K562 (cell line): ENCODE measurements around the gene YARS1. TPM values are rescaled to one million over a fixed set of nuclear protein-coding genes. Genes with fewer than 3 reads are reported as not detected.

Experiments used
- CTBP1 ChIP-seq: fragments of 450-650 bp; IDR thresholded peaks from 2 replicates; pipeline ENCODE4 v1.6.1; 2016; ENCODE audit warnings: borderline replicate concordance
- GATA2 ChIP-seq: sonication (generic); formaldehyde crosslinking; IDR thresholded peaks from 2 replicates; pipeline ENCODE4 v1.4.0; 2020; ENCODE audit warnings: mild to moderate bottlenecking, missing genetic modification reagents
- HMG20B ChIP-seq: fragments of 250-450 bp; sonication (Bioruptor Pico); IDR thresholded peaks from 2 replicates; pipeline ENCODE4 v1.5.0; 2021; ENCODE audit warnings: mild to moderate bottlenecking
- IFI16 ChIP-seq: fragments of 250-450 bp; sonication (Bioruptor Pico); IDR thresholded peaks from 2 replicates; pipeline ENCODE4 v2.1.2; 2022; ENCODE audit warnings: mild to moderate bottlenecking, inconsistent platforms
- NELFE ChIP-seq: IDR thresholded peaks from 2 replicates; pipeline ENCODE4 v1.6.1; 2011; ENCODE audit warnings: mild to moderate bottlenecking; ENCODE audit not compliant: insufficient read depth, insufficient read length
- NR2C1 ChIP-seq, 2 experiments: fragments of 450-650 bp; IDR thresholded peaks; 2 replicates each; pipeline ENCODE4 v1.6.1; 2017; ENCODE audit warnings: mild to moderate bottlenecking in 2 of 2, antibody characterized with exemption in 1 of 2, inconsistent platforms in 1 of 2, missing compliant biosample characterization in 1 of 2, missing genetic modification characterization in 1 of 2
- PTTG1 ChIP-seq: fragments of 450-650 bp; IDR thresholded peaks from 2 replicates; pipeline ENCODE4 v1.6.1; 2016; ENCODE audit warnings: low read depth, mild to moderate bottlenecking, missing genetic modification characterization, missing compliant biosample characterization
- RBM22 ChIP-seq: fragments of 200-400 bp; formaldehyde crosslinking; IDR thresholded peaks from 2 replicates; pipeline ENCODE4 v1.6.1; 2018; ENCODE audit warnings: low read length, low read depth; ENCODE audit not compliant: poor library complexity, severe bottlenecking
- SOX6 ChIP-seq: fragments of 450-650 bp; IDR thresholded peaks from 2 replicates; pipeline ENCODE4 v1.6.1; 2014; ENCODE audit warnings: mild to moderate bottlenecking
- SREBF1 ChIP-seq: fragments of 150-350 bp; IDR thresholded peaks from 2 replicates; pipeline ENCODE4 v1.6.1; 2014; ENCODE audit warnings: antibody characterized with exemption, low read depth, low read length, borderline replicate concordance
- ZNF253 ChIP-seq: fragments of 250-450 bp; sonication (Bioruptor Pico); conservative IDR thresholded peaks from 2 replicates; pipeline ENCODE4 v1.6.1; 2021; ENCODE audit warnings: mild to moderate bottlenecking
- ZNF586 ChIP-seq: fragments of 450-650 bp; formaldehyde crosslinking; conservative IDR thresholded peaks from 2 replicates; pipeline ENCODE4 v1.4.0; 2020; ENCODE audit warnings: mild to moderate bottlenecking, moderate library complexity
- polyA plus RNA-seq, 8 experiments: library from polyadenylated mRNA; depleted of rRNA in 4 of 8; stranded (reverse) in 5 of 8; unstranded in 3 of 8; fragments of >200 nt; fragmentation: Nextera tagmentation in 2 of 8; fragmentation: Illumina TruSeq in 1 of 8; extraction: Ambion mirVana in 2 of 8; extraction: Trizol in 1 of 8; gene quantifications; 2 replicates each; pipeline versions ENCODE4 v1.2.1 to v1.2.3, GENCODE V29; 2011 to 2014; ENCODE audit warnings: inconsistent platforms in 1 of 8, missing spikeins in 1 of 8
- total RNA-seq, 7 experiments: library from RNA; depleted of rRNA in 6 of 7; stranded (reverse); fragments of >200 nt in 6 of 7; fragmentation: Illumina TruSeq in 2 of 7; extraction: Trizol in 2 of 7; gene quantifications; 2 replicates each; pipeline versions ENCODE4 v1.2.1 to v1.2.3, GENCODE V29; 2011 to 2021; ENCODE audit warnings: low replicate concordance in 1 of 7
- TF ChIP-seq, protein P1 (sequence below): fragments of 250-450 bp; sonication (Bioruptor Pico); IDR thresholded peaks from 2 replicates; pipeline ENCODE4 v1.9.0; 2021; ENCODE audit warnings: mild to moderate bottlenecking
- TF ChIP-seq, protein P2 (sequence below): fragments of 250-450 bp; sonication (Bioruptor Pico); IDR thresholded peaks from 2 replicates; pipeline ENCODE4 v1.5.1; 2021; ENCODE audit warnings: mild to moderate bottlenecking
- TF ChIP-seq, protein P3 (sequence below): sonication (generic); formaldehyde crosslinking; IDR thresholded peaks from 2 replicates; pipeline ENCODE4 v1.8.0; 2022; ENCODE audit warnings: missing genetic modification reagents, mild to moderate bottlenecking, moderate library complexity, borderline replicate concordance
- TF ChIP-seq, protein P4 (sequence below): fragments of 250-450 bp; sonication (Bioruptor Pico); IDR thresholded peaks from 2 replicates; pipeline ENCODE4 v1.5.0; 2020; ENCODE audit warnings: mild to moderate bottlenecking, borderline replicate concordance
- TF ChIP-seq, protein P5 (sequence below): fragments of 200-800 bp; sonication (Bioruptor generic); IDR thresholded peaks from 2 replicates; pipeline ENCODE4 v1.6.1; 2016; ENCODE audit warnings: missing genetic modification characterization, missing compliant biosample characterization

Gene YARS1
- total and polyA plus RNA-seq, 9 of the 15 experiments (the other 6 are each of a cell fraction or from before 2014, with no cell fraction given): 66.2 to 336 (median 201) TPM

DNA sequence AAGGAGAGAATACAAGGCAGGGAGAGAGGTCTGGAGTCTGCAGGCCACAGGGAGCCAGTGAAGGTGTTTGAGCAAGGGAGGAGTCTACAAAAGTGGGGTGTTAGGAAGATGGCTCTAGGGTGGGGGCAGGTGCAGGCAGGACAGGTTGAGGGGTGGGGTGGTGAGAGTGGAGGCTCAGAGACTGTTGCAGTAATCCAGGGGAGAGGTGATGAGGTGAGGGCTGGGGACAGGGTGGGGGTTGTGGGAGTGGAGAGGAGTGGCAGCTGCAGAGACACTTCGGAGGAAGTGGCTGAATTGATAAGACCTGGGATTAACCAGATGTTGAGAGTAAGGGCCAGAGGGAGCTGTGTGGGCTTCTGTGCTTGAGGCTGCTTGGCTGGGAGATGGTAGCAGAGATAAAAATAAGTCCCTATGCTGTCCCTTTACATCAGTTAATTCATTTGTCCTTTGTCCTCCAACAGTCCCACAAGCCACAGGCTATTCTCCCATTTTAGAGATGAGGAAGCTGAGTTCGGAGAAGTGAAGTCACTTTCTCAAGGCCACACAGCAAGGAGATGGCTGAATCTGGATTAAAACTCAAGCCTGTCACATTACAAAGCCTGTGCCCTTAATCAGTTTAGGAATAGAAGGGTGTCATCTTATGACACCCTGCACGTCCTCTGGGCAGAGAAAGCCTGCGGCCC is 59.8 kb downstream of the YARS1 start (continued):
- TF ChIP-seq ZNF586 (no peak), GATA2 (peak; percentile 94), HMG20B (CRISPR knock-in tag) (no peak), NR2C1 (IDR thresholded peaks at IDR 0.05) (no peak), NR2C1 (tag; IDR thresholded peaks at IDR 0.05) (peak; percentile 34; the same call in 1 of the 2 replicates), RBM22 (no peak), SOX6 (peak; percentile 87), SREBF1 (no peak), NELFE (no peak), PTTG1 (tag) (no peak), CTBP1 (peak; percentile 90), ZNF253 (CRISPR knock-in tag) (no peak), IFI16 (CRISPR knock-in tag) (no peak)
- TF ChIP-seq, protein P1, sequence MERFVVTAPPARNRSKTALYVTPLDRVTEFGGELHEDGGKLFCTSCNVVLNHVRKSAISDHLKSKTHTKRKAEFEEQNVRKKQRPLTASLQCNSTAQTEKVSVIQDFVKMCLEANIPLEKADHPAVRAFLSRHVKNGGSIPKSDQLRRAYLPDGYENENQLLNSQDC (CRISPR knock-in tag): no peak
- TF ChIP-seq, protein P2, sequence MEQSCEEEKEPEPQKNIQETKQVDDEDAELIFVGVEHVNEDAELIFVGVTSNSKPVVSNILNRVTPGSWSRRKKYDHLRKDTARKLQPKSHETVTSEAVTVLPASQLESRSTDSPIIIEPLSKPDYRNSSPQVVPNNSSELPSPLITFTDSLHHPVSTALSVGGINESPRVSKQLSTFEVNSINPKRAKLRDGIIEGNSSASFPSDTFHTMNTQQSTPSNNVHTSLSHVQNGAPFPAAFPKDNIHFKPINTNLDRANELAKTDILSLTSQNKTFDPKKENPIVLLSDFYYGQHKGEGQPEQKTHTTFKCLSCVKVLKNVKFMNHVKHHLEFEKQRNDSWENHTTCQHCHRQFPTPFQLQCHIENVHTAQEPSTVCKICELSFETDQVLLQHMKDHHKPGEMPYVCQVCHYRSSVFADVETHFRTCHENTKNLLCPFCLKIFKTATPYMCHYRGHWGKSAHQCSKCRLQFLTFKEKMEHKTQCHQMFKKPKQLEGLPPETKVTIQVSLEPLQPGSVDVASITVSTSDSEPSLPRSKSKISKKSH (CRISPR knock-in tag): no peak
- TF ChIP-seq, protein P3, sequence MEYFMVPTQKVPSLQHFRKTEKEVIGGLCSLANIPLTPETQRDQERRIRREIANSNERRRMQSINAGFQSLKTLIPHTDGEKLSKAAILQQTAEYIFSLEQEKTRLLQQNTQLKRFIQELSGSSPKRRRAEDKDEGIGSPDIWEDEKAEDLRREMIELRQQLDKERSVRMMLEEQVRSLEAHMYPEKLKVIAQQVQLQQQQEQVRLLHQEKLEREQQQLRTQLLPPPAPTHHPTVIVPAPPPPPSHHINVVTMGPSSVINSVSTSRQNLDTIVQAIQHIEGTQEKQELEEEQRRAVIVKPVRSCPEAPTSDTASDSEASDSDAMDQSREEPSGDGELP (CRISPR knock-in tag): peak; percentile 88
- TF ChIP-seq, protein P4, sequence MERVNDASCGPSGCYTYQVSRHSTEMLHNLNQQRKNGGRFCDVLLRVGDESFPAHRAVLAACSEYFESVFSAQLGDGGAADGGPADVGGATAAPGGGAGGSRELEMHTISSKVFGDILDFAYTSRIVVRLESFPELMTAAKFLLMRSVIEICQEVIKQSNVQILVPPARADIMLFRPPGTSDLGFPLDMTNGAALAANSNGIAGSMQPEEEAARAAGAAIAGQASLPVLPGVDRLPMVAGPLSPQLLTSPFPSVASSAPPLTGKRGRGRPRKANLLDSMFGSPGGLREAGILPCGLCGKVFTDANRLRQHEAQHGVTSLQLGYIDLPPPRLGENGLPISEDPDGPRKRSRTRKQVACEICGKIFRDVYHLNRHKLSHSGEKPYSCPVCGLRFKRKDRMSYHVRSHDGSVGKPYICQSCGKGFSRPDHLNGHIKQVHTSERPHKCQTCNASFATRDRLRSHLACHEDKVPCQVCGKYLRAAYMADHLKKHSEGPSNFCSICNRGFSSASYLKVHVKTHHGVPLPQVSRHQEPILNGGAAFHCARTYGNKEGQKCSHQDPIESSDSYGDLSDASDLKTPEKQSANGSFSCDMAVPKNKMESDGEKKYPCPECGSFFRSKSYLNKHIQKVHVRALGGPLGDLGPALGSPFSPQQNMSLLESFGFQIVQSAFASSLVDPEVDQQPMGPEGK (CRISPR knock-in tag): peak; percentile 38; the same call in 1 of the 2 replicates
- TF ChIP-seq, protein P5, sequence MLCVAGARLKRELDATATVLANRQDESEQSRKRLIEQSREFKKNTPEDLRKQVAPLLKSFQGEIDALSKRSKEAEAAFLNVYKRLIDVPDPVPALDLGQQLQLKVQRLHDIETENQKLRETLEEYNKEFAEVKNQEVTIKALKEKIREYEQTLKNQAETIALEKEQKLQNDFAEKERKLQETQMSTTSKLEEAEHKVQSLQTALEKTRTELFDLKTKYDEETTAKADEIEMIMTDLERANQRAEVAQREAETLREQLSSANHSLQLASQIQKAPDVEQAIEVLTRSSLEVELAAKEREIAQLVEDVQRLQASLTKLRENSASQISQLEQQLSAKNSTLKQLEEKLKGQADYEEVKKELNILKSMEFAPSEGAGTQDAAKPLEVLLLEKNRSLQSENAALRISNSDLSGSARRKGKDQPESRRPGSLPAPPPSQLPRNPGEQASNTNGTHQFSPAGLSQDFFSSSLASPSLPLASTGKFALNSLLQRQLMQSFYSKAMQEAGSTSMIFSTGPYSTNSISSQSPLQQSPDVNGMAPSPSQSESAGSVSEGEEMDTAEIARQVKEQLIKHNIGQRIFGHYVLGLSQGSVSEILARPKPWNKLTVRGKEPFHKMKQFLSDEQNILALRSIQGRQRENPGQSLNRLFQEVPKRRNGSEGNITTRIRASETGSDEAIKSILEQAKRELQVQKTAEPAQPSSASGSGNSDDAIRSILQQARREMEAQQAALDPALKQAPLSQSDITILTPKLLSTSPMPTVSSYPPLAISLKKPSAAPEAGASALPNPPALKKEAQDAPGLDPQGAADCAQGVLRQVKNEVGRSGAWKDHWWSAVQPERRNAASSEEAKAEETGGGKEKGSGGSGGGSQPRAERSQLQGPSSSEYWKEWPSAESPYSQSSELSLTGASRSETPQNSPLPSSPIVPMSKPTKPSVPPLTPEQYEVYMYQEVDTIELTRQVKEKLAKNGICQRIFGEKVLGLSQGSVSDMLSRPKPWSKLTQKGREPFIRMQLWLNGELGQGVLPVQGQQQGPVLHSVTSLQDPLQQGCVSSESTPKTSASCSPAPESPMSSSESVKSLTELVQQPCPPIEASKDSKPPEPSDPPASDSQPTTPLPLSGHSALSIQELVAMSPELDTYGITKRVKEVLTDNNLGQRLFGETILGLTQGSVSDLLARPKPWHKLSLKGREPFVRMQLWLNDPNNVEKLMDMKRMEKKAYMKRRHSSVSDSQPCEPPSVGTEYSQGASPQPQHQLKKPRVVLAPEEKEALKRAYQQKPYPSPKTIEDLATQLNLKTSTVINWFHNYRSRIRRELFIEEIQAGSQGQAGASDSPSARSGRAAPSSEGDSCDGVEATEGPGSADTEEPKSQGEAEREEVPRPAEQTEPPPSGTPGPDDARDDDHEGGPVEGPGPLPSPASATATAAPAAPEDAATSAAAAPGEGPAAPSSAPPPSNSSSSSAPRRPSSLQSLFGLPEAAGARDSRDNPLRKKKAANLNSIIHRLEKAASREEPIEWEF (CRISPR knock-in tag): no peak
